HCT116 (cell line): ENCODE data around the gene MEG3. TPM values are rescaled to one million over a fixed set of nuclear protein-coding genes. Genes with fewer than 3 reads are reported as not detected.

Experiments
- ATAC-seq: fragments of 200-7000 bp; cut with Tn5 transposase; 2 replicates; pipeline ENCODE4 v1.9.1; 2020; ENCODE audit warnings: mild to moderate bottlenecking, moderate library complexity
- BruUV-seq: library from RNA; stranded (reverse); fragments of 400-500 nt; replicated peaks from 2 replicates; lab custom pipeline; 2021; lab: Mats Ljungman, UMichigan
- CTCF ChIA-PET: fragments of 300-600 bp; sonication (Branson Sonifier 250); formaldehyde crosslinking; loops from one replicate; lab custom pipeline; 2021; ENCODE audit warnings: antibody characterized with exemption; lab: Charles Lee
- POLR2A ChIA-PET: fragments of 300-600, 350-600 bp; sonication (Branson Sonifier 250); formaldehyde crosslinking; loops from one replicate; lab custom pipeline; 2021; ENCODE audit warnings: antibody characterized with exemption; lab: Charles Lee
- RAD21 ChIA-PET, 2 experiments: fragments of 300-600 bp; sonication (Branson Sonifier 250); formaldehyde crosslinking; loops; one replicate each; lab custom pipeline; 2023; ENCODE audit warnings: low total read pairs in 2 of 2; ENCODE audit not compliant: uncharacterized antibody in 2 of 2, unreplicated experiment in 2 of 2, low non-redundant PET in 1 of 2; lab: Charles Lee
- DNase-seq: peaks from one replicate; pipeline ENCODE4 v3.0.0-alpha.2; 2010; ENCODE audit warnings: low read depth, low spot score
- H2AFZ ChIP-seq: fragments of 200-600 bp; shearing (Covaris generic), sonication (generic); 2 replicates; pipeline ENCODE4 v1.6.1; 2017; ENCODE audit warnings: low read depth, mixed run types, mixed read lengths, antibody characterized with exemption, low read length; ENCODE audit not compliant: poor library complexity, severe bottlenecking
- H3K27ac ChIP-seq: 2 replicates; pipeline ENCODE4 v1.5.1; 2012; ENCODE audit warnings: low read depth, low read length
- H3K27me3 ChIP-seq: fragments of 200-600 bp; sonication (generic); 2 replicates; pipeline ENCODE4 v1.6.1; 2016; ENCODE audit warnings: mixed run types, low read length, mixed read lengths; ENCODE audit not compliant: insufficient read depth
- H3K36me3 ChIP-seq, 2 experiments: fragments of 200-500 bp in 1 of 2; fragments of 200-600 bp in 1 of 2; sonication (Bioruptor generic) in 1 of 2; sonication (generic) in 1 of 2; 2 replicates each; pipeline versions ENCODE4 v1.5.1 to v1.6.1; 2014 to 2016; ENCODE audit warnings: low read length in 2 of 2, inconsistent platforms in 1 of 2, mixed read lengths in 1 of 2, mixed run types in 1 of 2; ENCODE audit not compliant: insufficient read depth in 2 of 2, control insufficient read depth in 1 of 2
- H3K4me1 ChIP-seq, 2 experiments: fragments of 200-600 bp in 1 of 2; sonication (generic) in 1 of 2; 2 replicates each; pipeline versions ENCODE4 v1.5.1 to v1.6.1; 2012 to 2017; ENCODE audit warnings: low read length in 2 of 2, inconsistent platforms in 1 of 2, mild to moderate bottlenecking in 1 of 2, mixed read lengths in 1 of 2, mixed run types in 1 of 2, moderate library complexity in 1 of 2; ENCODE audit not compliant: insufficient read depth in 2 of 2, control insufficient read depth in 1 of 2
- H3K4me2 ChIP-seq: fragments of 200-600 bp; sonication (generic); 2 replicates; pipeline ENCODE4 v1.6.1; 2017; ENCODE audit warnings: mixed run types, low read length, mixed read lengths
- H3K4me3 ChIP-seq, 2 experiments: fragments of 200-600 bp in 1 of 2; sonication (generic) in 1 of 2; replicated peaks in 1 of 2; 2 replicates each; pipeline ENCODE4 v1.5.1; 2011 to 2016; ENCODE audit warnings: low read length in 2 of 2, control low read depth in 1 of 2, low read depth in 1 of 2, mild to moderate bottlenecking in 1 of 2, mixed read lengths in 1 of 2, mixed run types in 1 of 2
- H3K79me2 ChIP-seq: fragments of 200-600 bp; sonication (generic); 2 replicates; pipeline ENCODE4 v1.6.1; 2017; ENCODE audit warnings: mild to moderate bottlenecking, mixed run types, low read length, moderate library complexity, mixed read lengths; ENCODE audit not compliant: insufficient read depth
- H3K9ac ChIP-seq: fragments of 200-600 bp; sonication (generic); 2 replicates; pipeline ENCODE4 v1.6.1; 2016; ENCODE audit warnings: low read length, mixed read lengths
- H3K9me2 ChIP-seq: fragments of 200-600 bp; sonication (generic), shearing (Covaris generic); 2 replicates; pipeline ENCODE4 v1.6.1; 2017; ENCODE audit warnings: mixed run types, mild to moderate bottlenecking, moderate library complexity; ENCODE audit not compliant: insufficient read depth
- H3K9me3 ChIP-seq, 2 experiments: fragments of 200-500 bp in 1 of 2; fragments of 200-600 bp in 1 of 2; sonication (Bioruptor generic) in 1 of 2; sonication (generic) in 1 of 2; 2 replicates each; pipeline ENCODE4 v1.6.1; 2014 to 2017; ENCODE audit warnings: low read length in 2 of 2, mixed read lengths in 2 of 2, inconsistent platforms in 1 of 2, low read depth in 1 of 2, mild to moderate bottlenecking in 1 of 2, mixed run types in 1 of 2, moderate library complexity in 1 of 2; ENCODE audit not compliant: control insufficient read depth in 1 of 2, insufficient read depth in 1 of 2
- H4K20me1 ChIP-seq: fragments of 200-600 bp; sonication (generic), shearing (Covaris generic); 2 replicates; pipeline ENCODE4 v1.6.1; 2017; ENCODE audit warnings: mixed run types, mild to moderate bottlenecking, moderate library complexity; ENCODE audit not compliant: insufficient read depth
- CEBPB ChIP-seq: IDR thresholded peaks from 2 replicates; pipeline ENCODE4 v1.6.1; 2012; ENCODE audit warnings: low read depth
- POLR2A ChIP-seq: IDR thresholded peaks from 2 replicates; pipeline ENCODE4 v1.7.0; 2011; ENCODE audit warnings: borderline replicate concordance; ENCODE audit not compliant: insufficient read depth, insufficient read length; ENCODE audit errors: extremely low read depth
- SRF ChIP-seq: IDR thresholded peaks from 2 replicates; pipeline ENCODE4 v1.6.1; 2012; ENCODE audit warnings: low read depth
- intact Hi-C: fragments of 100-400 bp; cut with micrococcal nuclease; formaldehyde crosslinking; loops from 2 replicates; pipeline ENCODE4 v1.10.0; 2022
- total RNA-seq: library from RNA; stranded (reverse); gene quantifications from one replicate; pipeline ENCODE4 v1.2.1, GENCODE V29; 2021; ENCODE audit not compliant: unreplicated experiment
- TF ChIP-seq, protein P1 (sequence below): IDR thresholded peaks from 2 replicates; pipeline ENCODE4 v1.6.1; 2012; ENCODE audit warnings: low read depth

Gene MEG3
- total RNA-seq, 1 experiment from 2014 or later, result 2.5 TPM

DNA sequence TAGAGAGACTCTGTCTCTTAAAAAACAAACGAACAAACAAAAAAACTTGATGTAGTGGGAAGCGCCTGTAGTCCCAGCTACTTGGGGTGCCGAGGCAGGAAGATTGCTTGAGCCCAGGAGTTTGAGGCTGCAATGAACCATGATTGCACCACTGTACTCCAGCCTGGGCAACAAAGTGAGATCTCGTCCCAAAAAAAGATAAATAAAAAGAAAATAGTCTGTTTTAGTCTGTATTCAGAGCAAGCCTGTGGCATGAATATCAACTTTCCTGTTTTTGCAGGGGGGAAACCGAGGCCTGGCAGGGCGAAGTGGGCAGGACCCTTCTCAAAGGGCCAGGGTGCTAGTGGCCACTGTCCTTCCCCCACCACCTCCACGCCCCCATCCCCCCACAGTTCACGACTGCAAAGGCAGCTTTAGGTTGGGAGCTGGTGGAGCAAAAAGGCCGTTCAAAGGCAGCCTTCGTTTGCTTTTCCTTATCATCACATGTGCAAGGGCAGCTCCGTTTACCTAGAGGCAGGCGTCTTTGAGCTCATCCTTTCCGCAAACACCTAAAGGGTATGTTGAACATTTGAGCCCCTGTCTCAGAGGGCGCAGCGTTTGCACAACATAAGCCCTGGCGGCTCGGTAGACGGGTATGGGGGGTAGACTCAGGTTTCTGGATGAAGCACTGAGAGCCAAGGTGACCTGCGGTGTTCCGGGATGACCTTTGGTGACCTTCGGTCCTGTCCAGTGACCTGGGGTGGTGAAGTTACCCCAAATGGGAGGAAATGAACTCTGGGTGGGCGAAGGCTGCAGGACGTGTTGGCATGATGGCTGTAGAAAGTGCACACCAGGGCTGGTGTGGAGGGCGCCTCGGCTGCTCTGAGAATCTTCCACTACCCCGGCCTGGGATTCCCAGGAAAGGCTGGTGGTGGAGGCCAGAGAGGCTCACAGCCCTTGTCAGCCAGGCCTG, 8.7 kb upstream of the MEG3 start:
- no peaks in the 10 kb centered on the region for H3K9me3 ChIP-seq
- no peak overlapping the region for H3K4me2 ChIP-seq
- CTCF ChIA-PET, result no interaction called here
- H3K27ac ChIP-seq, result no peak overlapping the region
- BruUV-seq, result no TSS peak
- POLR2A ChIA-PET, result interaction anchor here (0.6 kb wide), 1 partner anchor 349 kb away, joined by 6 read pairs; no protein-coding TSS in a partner anchor
- H3K9ac ChIP-seq, result no peak overlapping the region
- no peak for DNase-seq
- TF ChIP-seq POLR2A (no peak), SRF (no peak), CEBPB (no peak)
- TF ChIP-seq, protein P1, sequence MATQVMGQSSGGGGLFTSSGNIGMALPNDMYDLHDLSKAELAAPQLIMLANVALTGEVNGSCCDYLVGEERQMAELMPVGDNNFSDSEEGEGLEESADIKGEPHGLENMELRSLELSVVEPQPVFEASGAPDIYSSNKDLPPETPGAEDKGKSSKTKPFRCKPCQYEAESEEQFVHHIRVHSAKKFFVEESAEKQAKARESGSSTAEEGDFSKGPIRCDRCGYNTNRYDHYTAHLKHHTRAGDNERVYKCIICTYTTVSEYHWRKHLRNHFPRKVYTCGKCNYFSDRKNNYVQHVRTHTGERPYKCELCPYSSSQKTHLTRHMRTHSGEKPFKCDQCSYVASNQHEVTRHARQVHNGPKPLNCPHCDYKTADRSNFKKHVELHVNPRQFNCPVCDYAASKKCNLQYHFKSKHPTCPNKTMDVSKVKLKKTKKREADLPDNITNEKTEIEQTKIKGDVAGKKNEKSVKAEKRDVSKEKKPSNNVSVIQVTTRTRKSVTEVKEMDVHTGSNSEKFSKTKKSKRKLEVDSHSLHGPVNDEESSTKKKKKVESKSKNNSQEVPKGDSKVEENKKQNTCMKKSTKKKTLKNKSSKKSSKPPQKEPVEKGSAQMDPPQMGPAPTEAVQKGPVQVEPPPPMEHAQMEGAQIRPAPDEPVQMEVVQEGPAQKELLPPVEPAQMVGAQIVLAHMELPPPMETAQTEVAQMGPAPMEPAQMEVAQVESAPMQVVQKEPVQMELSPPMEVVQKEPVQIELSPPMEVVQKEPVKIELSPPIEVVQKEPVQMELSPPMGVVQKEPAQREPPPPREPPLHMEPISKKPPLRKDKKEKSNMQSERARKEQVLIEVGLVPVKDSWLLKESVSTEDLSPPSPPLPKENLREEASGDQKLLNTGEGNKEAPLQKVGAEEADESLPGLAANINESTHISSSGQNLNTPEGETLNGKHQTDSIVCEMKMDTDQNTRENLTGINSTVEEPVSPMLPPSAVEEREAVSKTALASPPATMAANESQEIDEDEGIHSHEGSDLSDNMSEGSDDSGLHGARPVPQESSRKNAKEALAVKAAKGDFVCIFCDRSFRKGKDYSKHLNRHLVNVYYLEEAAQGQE, result no peak
- no peaks in the 10 kb centered on the region for H4K20me1 ChIP-seq
- no peaks in the 10 kb centered on the region for H3K4me1 ChIP-seq
- ATAC-seq, result no peak
- H3K27me3 ChIP-seq, result no peaks in the 10 kb centered on the region
- RAD21 ChIA-PET, result no interaction called here
- H3K4me3 ChIP-seq, result no peak overlapping the region
- no peak overlapping the region for H2AFZ ChIP-seq
- no peaks in the 10 kb centered on the region for H3K9me2 ChIP-seq
- intact Hi-C loops, result no loop called here
- no peaks in the 10 kb centered on the region for H3K79me2 ChIP-seq
- no peaks in the 10 kb centered on the region for H3K36me3 ChIP-seq
